ENCODE results near the gene ADGRL3.

Gene ADGRL3

DNA sequence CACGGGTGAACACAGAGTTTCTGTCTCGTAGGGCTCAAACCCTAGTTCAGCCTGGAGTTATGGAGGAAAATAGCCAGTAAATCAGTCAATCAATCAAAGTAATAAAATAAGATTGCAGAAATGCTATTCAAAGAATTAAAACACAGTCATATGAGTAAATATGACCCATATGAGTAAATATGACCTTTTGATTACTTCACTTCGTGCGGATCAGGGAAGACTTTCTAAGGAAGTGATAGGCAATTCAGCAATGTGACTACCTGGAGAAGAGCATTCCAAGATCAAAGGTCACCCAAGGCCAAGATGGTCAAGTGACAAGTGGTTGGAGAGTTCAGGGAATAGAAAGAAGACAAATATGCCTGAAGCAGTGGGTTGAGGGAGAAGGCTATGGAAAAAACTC lies 722.6 kb downstream of the ADGRL3 start:
- TF ChIP-seq, protein P1, sequence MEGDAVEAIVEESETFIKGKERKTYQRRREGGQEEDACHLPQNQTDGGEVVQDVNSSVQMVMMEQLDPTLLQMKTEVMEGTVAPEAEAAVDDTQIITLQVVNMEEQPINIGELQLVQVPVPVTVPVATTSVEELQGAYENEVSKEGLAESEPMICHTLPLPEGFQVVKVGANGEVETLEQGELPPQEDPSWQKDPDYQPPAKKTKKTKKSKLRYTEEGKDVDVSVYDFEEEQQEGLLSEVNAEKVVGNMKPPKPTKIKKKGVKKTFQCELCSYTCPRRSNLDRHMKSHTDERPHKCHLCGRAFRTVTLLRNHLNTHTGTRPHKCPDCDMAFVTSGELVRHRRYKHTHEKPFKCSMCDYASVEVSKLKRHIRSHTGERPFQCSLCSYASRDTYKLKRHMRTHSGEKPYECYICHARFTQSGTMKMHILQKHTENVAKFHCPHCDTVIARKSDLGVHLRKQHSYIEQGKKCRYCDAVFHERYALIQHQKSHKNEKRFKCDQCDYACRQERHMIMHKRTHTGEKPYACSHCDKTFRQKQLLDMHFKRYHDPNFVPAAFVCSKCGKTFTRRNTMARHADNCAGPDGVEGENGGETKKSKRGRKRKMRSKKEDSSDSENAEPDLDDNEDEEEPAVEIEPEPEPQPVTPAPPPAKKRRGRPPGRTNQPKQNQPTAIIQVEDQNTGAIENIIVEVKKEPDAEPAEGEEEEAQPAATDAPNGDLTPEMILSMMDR (IDR thresholded peaks at IDR 0.05; ENCODE audit: insufficient read depth, low read depth, low read length, missing control alignments), result no peak
- DNase-seq (ENCODE audit: low read depth), result no peak
- no peak overlapping the region for H3K4me3 ChIP-seq (ENCODE audit: low read depth, low read length)

DNA sequence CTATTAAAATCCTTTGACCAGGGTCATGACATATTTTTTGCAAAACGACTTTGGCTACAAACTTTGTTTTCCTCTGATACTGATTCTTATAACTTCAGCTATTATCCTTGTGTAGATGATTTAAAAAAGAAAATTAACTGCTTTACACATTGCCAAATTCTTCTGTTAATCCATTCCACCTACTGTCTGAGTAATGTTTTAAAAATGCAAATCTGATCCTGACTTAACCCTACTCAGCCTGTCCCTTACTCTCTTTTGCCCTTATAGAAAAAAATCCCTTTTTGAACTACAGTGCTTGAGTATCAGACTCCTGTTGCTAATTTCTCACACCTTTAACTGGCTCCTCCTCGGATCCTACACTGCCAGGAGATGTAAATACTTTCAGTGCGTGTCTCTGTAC lies 723.1 kb downstream of the ADGRL3 start:
- H3K4me3 ChIP-seq (ENCODE audit: low read depth, low read length), result no peak overlapping the region
- TF ChIP-seq, protein P1 (IDR thresholded peaks at IDR 0.05; ENCODE audit: insufficient read depth, low read depth, low read length, missing control alignments), result no peak
- DNase-seq (ENCODE audit: low read depth), result no peak

GRCh38 chr4:61924131-61924530 lies 724.0 kb downstream of the ADGRL3 start:
- no peak for DNase-seq (ENCODE audit: low read depth)
- TF ChIP-seq, protein P1 (IDR thresholded peaks at IDR 0.05; ENCODE audit: insufficient read depth, low read depth, low read length, missing control alignments), result no peak
- no peak overlapping the region for H3K4me3 ChIP-seq (ENCODE audit: low read depth, low read length)

DNA sequence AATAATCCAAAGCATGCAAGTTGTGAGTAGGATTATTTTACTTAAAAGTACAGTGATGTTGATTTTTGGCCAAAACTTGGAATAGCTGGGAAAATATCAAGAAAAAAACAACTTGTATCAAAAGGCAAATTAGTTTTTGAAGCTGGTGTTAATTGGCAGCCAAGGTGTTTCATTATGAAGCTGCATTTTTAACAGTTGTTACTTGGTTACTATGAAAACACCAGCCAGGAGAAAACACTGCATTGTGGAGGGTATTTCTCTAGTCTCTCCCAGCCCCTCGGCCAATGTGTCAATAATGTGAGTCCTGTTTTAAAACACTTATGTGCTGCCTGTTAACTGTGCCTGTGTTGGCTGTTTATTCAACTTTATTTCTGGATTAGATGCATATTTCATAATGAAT lies 733.4 kb downstream of the ADGRL3 start:
- no peak for DNase-seq (ENCODE audit: low read depth)
- H3K4me3 ChIP-seq (ENCODE audit: low read depth, low read length), result no peak overlapping the region
- TF ChIP-seq, protein P1 (IDR thresholded peaks at IDR 0.05; ENCODE audit: insufficient read depth, low read depth, low read length, missing control alignments), result no peak

GRCh38 chr4:61934198-61934597 lies 734.1 kb downstream of the ADGRL3 start:
- TF ChIP-seq, protein P1 (IDR thresholded peaks at IDR 0.05; ENCODE audit: insufficient read depth, low read depth, low read length, missing control alignments), result no peak
- no peak for DNase-seq (ENCODE audit: low read depth)

DNA sequence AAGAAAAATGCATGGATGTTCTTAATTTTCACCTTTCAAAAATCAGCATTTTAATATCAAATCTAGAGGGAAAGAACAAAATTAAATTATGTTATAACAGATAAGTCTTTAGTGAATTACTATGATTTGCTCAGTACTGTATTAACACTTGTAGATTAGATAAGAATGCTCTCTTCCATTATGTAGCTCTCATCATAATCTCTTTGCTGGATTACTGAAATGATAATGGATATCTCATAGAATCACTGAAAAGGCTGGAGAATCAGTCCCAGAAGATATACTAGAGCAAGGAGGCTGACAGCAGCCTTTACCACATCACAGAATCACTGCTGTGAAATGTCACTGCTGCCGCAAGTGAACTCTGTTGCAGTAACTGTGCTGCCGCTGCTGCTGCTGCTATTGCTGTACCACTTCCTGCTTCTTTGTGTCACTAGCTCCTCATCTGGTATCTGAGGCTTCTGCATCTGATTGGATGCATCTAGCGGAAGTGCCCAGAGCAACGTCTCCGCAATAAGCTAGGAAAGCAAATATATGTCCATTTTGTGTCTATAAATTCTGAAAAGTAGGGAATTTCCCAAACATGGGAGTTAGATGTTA lies 738.2 kb downstream of the ADGRL3 start:
- DNase-seq (ENCODE audit: low read depth), result no peak
- TF ChIP-seq, protein P1 (IDR thresholded peaks at IDR 0.05; ENCODE audit: insufficient read depth, low read depth, low read length, missing control alignments), result no peak
- no peak overlapping the region for H3K4me3 ChIP-seq (ENCODE audit: low read depth, low read length)

More at GRCh38 chr4:61934198-61934597, 734.1 kb downstream of the ADGRL3 start:
- H3K4me3 ChIP-seq (ENCODE audit: low read depth, low read length), result no peak overlapping the region

GRCh38 chr4:61950625-61951024 lies 750.5 kb downstream of the ADGRL3 start:
- TF ChIP-seq, protein P1 (IDR thresholded peaks at IDR 0.05; ENCODE audit: insufficient read depth, low read depth, low read length, missing control alignments), result no peak
- DNase-seq (ENCODE audit: low read depth), result no peak
- no peak overlapping the region for H3K4me3 ChIP-seq (ENCODE audit: low read depth, low read length)
